HG03439 (cell line): ENCODE results near the gene CREB3L1.

Experiments
- ATAC-seq: cut with Tn5 transposase; IDR thresholded peaks from one replicate; pipeline ENCODE4 v1.9.1; 2021; ENCODE audit warnings: mild to moderate bottlenecking, moderate library complexity; ENCODE audit not compliant: unreplicated experiment

CREB3L1 gene

GRCh38 chr11:46342239-46342638 is 64.8 kb downstream of the CREB3L1 start:
- no peak for ATAC-seq

GRCh38 chr11:46343520-46343919 is 66.1 kb downstream of the CREB3L1 start:
- ATAC-seq: no peak

- no peak for ATAC-seq
Measured at GRCh38 chr11:46345131-46345597, 67.7 kb downstream of the CREB3L1 start.

GRCh38 chr11:46345881-46346484 is 68.5 kb downstream of the CREB3L1 start:
- no peak for ATAC-seq

- ATAC-seq: peak; percentile 71
Measured at GRCh38 chr11:46346886-46347636, 69.6 kb downstream of the CREB3L1 start, which contains the start of gene DGKZ. Gene DGKZ, plus strand, starts transcription at chr11:46347463. Its CDS starts 197 bp downstream, at chr11:46347660.

GRCh38 chr11:46347637-46348311 is 70.3 kb downstream of the CREB3L1 start:
- ATAC-seq: peak; percentile 15

- no peak for ATAC-seq
Measured at GRCh38 chr11:46348566-46349401, 71.3 kb downstream of the CREB3L1 start.

- no peak for ATAC-seq
Measured at GRCh38 chr11:46350695-46351094, 73.2 kb downstream of the CREB3L1 start.

- no peak for ATAC-seq
Measured at GRCh38 chr11:46351148-46351547, 73.7 kb downstream of the CREB3L1 start.

GRCh38 chr11:46351606-46352005 is 74.1 kb downstream of the CREB3L1 start:
- ATAC-seq: no peak

GRCh38 chr11:46352063-46352841 is 74.8 kb downstream of the CREB3L1 start:
- ATAC-seq: no peak

- no peak for ATAC-seq
Measured at GRCh38 chr11:46353698-46354097, 76.2 kb downstream of the CREB3L1 start.

- ATAC-seq: no peak
Measured at GRCh38 chr11:46356924-46357482, 79.5 kb downstream of the CREB3L1 start.

- no peak for ATAC-seq
Measured at GRCh38 chr11:46357483-46357936, 80.0 kb downstream of the CREB3L1 start.

GRCh38 chr11:46359953-46360352 is 82.5 kb downstream of the CREB3L1 start:
- ATAC-seq: no peak

GRCh38 chr11:46360878-46361277 is 83.4 kb downstream of the CREB3L1 start:
- peak; percentile 25 for ATAC-seq

GRCh38 chr11:46361283-46362155 is 84.1 kb downstream of the CREB3L1 start:
- ATAC-seq: peak; percentile 75

GRCh38 chr11:46362156-46363030 is 84.9 kb downstream of the CREB3L1 start:
- no peak for ATAC-seq
